Gastrocnemius medialis (tissue), 4 donors: ENCODE results near the gene CHCHD5.
"Not testable (repeated sequence)": the region's sequence is repeated elsewhere in the genome, so short reads cannot be mapped to it uniquely, and the experiment has no call there.

Source experiments
- POLR2A ChIP-seq, 2 donors: fragments of 450-650 bp; IDR thresholded peaks; one replicate each; pipeline ENCODE4 v1.6.1; 2017; ENCODE audit warnings: antibody characterized with exemption in 2 of 2, mild to moderate bottlenecking in 2 of 2, moderate library complexity in 2 of 2
- TF ChIP-seq, protein P1 (sequence below), 5 experiments: fragments of 450-650 bp in 3 of 5; fragments of 200-600 bp in 2 of 5; sonication (generic) in 2 of 5; IDR thresholded peaks in 4 of 5; conservative IDR thresholded peaks in 1 of 5; 1 replicate in 4 of 5; 2 replicates in 1 of 5; pipeline ENCODE4 v1.5.1; 2016 to 2019; ENCODE audit warnings: antibody characterized with exemption in 5 of 5, mild to moderate bottlenecking in 3 of 5, moderate library complexity in 3 of 5

DNA sequence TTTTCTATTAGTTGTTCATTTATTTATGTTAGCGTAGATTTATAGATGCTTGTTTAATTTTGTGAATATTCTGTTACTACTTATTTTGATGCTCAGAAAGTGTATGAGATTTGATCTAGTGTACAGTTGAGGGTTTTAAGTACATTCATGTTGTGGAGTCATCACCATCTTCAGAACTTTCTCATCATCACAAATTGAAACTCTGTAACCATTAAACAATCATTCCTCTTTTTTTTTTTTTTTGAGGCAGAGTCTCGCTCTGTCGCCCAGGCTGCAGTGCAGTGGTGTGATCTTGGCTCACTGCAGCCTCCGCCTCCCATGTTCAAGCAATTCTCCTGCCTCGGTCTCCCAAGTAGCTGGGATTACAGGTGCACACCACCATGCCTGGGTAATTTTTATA is 17.9 kb upstream of the CHCHD5 start:
- TF ChIP-seq, protein P1, sequence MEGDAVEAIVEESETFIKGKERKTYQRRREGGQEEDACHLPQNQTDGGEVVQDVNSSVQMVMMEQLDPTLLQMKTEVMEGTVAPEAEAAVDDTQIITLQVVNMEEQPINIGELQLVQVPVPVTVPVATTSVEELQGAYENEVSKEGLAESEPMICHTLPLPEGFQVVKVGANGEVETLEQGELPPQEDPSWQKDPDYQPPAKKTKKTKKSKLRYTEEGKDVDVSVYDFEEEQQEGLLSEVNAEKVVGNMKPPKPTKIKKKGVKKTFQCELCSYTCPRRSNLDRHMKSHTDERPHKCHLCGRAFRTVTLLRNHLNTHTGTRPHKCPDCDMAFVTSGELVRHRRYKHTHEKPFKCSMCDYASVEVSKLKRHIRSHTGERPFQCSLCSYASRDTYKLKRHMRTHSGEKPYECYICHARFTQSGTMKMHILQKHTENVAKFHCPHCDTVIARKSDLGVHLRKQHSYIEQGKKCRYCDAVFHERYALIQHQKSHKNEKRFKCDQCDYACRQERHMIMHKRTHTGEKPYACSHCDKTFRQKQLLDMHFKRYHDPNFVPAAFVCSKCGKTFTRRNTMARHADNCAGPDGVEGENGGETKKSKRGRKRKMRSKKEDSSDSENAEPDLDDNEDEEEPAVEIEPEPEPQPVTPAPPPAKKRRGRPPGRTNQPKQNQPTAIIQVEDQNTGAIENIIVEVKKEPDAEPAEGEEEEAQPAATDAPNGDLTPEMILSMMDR (IDR thresholded peaks at IDR 0.05 in 4 of 5, conservative IDR thresholded peaks at IDR 0.05 in 1 of 5): not testable (repeated sequence)
- not testable (repeated sequence) for TF ChIP-seq POLR2A (IDR thresholded peaks at IDR 0.05)
